ENCODE results near the gene EPB41L2. TPM values are rescaled to one million over a fixed set of nuclear protein-coding genes. Genes with fewer than 3 reads are reported as not detected.

EPB41L2 gene
- total RNA-seq, 1 donor from 2014 or later, result 121 TPM

DNA sequence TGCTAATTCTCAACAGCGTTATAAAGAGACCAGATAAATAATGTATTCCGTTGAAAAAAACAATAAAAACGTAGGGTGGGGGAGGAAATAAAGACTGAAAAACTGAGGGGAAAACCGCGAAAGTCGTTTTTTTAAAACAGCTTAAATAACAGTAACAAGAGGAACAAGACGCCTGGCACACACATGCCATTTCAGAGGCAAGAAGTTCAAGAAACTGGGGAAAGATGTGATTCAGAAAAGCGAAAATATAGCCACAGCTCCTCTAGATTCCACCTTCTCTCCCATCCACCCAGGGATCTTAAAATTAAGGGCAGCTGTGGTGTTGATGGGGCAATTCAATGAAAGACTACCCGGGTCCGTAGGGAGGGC, 1.3 kb downstream of the EPB41L2 start:
- no peak for DNase-seq (ENCODE audit: low spot score)

DNA sequence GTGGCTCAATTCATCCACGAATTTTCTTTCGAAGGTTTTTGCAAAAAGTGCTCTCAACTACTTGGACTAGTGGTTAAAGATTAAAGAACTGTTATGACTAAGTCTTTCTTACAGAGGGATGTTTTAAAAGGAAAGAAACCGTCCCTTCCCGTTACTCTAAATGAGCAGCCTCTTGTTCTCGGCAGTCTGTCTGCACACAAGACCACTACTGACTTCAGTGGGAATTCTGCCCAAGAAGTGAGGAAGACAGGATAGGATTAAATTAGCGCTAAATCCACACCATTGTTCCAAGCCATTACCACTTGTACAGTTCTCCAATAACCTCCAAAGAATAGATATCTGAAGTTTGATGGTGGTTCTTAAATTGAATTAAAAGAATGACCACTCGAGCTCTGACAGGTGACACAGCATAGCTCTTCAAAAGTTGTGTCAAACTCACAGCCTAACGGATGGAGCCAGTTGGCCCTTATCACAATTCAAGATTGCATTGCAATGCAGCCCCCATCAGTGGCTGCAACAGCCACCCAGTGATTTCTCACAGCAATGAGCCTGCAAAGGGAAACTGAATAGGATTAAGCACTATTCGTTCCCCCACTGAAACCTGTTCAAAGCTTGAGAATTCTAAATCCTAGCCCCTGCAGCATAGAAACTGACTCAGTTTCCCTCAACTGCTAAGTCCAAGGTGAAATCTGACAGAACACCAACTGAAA, 1.8 kb downstream of the EPB41L2 start:
- no peak for DNase-seq (ENCODE audit: low spot score)

DNA sequence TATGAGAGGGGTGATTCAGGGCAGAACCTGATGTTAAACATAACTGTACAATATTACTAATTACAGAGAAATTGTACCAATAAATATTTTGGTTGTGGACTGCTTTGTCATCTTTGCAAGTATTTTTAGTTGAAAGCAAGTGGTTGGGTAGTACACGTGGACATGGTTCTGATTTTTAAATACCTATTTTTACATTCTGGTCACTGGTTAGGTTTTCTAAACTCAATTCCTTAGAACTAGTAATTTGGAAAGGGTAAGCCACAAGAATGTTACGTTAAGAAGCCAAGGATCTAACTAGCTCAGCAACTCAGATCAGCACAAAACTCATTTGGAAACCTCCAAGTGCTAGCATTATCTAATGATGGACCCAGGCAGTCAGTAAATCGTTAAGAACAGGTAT, 2.7 kb downstream of the EPB41L2 start:
- DNase-seq (ENCODE audit: low spot score), result no peak

- DNase-seq (ENCODE audit: low spot score), result peak; percentile 20
Measured at GRCh38 chr6:131059486-131059885, 3.6 kb downstream of the EPB41L2 start.

GRCh38 chr6:131058236-131058635, 4.8 kb downstream of the EPB41L2 start:
- DNase-seq (ENCODE audit: low spot score), result no peak

GRCh38 chr6:131054392-131055250, 8.4 kb downstream of the EPB41L2 start:
- no peak for DNase-seq (ENCODE audit: low spot score)

DNA sequence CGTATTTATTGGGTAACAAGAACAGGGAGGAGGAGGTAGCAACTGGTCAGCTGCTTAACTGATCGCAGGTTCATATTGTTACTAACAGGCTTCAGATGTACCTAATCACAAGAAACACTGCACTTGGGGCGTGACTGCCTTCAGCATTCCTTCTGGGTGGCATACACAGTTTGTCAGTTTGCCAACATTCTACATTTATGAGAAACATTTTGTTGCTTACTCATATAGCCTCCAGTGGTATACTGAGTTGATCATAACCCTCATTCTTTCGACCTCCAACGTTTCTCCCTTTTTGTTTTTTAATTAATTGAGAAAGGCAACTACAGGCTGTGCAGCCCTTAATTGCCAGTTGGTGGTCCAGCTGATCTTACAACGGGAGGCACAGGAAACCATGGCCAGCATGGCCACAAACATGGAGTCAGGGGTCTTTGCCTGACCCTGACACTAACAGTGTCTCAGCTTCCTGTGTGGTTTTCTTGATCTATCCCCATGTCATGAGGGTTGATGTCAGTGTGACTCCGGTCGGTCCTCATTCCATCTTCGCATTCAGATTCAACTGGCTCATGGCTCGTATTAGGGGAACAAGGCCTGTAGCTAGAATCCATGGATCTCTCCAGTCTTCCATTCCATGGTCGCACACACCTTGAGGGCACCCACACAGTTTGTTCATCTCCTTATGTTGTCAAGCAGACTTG, 9.4 kb downstream of the EPB41L2 start:
- no peak for DNase-seq (ENCODE audit: low spot score)

DNA sequence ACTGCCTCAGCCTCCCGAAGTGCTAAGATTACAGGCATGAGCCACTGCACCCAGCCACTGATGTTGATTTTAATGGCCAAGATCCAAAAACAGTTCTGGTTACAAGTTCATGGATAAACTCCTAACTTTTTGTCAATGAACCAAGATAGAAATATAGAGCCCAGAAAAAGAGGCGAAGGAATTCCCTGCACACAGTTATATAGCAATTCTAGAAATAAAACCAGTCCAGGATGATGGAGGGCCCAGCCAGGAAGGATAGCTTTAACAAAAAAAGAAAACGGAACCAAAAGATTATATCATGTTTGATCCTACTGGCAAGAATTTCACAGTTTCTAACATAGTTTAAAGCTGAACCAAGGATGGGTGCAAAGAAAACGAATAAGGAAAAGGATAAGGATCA, 10.9 kb downstream of the EPB41L2 start:
- DNase-seq (ENCODE audit: low spot score), result no peak

DNA sequence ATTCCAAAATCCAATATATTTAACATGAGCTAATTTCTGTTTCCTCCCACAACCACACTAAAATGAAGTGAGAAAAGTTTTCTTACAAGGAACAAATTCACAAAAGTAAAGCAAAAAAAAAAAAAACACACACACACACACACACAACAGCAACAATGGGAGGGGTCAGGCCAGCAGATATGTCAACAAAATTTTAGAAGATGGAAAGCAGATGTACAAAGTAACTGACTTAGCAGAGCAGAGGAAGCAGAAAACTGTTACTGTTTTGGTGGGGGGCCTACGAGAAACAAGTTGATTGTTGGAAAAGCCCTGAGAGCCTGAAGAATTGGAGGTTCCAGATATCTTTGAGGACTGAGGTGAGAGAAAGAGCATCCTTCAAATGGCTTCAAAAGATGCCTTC, 11.7 kb downstream of the EPB41L2 start:
- DNase-seq (ENCODE audit: low spot score), result no peak

GRCh38 chr6:131049608-131050007, 13.4 kb downstream of the EPB41L2 start:
- peak; percentile 26 for DNase-seq (ENCODE audit: low spot score)

DNA sequence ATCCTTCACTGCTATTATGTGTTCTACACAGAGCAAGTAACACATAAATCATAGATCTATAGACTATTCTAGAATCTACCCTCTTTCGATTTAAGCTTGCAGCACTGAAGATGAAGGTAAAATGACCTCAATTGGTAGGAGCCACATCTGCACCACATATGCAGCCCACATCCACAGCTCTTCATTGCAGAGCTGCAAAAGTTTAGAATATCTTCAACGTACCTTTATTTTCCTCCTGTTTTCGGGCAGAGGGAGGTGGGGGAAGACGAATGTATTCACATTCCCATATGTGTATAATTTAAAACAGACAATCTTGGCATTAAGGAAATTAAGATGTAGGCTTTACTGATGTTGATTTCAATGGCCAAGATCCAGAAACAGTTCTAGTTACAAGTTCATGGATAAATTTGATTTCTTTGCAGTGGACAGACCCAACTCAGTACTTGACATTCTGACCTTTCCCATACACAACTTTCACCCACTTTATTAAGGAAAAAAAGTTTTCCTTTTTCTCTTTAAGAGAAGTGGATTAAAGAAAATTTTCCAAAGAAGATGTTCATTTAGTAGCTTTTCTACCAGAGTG, 14.0 kb downstream of the EPB41L2 start:
- no peak for DNase-seq (ENCODE audit: low spot score)

- no peak for DNase-seq (ENCODE audit: low spot score)
Measured at GRCh38 chr6:131048459-131048858, 14.6 kb downstream of the EPB41L2 start.

DNA sequence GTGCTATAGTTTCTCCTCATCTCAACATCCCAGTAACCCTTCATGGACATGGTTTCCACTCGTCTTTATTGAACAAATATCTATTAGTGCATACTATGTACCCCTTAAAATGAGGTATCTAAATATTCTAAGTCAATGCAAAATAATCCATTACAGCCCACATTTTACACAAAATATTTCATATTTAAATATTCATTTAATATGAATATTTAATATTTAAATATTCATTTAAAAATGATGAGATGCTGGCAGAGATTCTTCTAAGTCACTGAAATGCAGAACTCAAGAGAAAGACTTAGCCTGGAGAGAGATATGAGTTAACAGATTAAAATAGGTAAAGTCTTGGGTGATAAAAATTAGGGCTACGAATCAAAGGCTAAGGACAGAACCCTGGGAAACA, 17.9 kb downstream of the EPB41L2 start:
- no peak for DNase-seq (ENCODE audit: low spot score)

DNA sequence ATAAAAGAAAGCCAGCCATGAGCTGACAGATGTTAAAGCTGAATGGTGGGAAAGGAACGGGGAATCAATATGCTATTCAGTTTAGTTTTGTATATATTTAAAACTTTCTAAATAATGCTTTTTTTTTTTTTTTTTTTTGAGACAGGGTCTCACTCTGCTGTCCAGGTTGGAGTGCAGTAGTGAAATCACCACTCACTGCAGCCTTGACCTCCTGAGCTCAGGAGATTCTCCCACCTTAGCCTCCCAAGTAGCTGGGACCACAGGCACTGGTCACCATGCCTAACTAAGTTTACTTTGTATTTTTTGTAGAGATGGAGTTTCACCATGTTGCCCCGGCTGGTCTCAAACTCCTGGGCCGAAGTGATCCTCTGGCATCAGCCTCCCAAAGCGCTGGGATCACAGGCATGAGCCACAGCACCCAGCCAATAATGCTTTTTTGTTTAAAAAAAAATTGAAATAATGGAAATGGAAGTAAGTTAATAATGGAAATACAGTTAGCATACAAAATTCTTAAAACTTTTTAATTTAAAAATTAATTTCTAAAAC, 19.1 kb downstream of the EPB41L2 start:
- DNase-seq (ENCODE audit: low spot score), result no peak

DNA sequence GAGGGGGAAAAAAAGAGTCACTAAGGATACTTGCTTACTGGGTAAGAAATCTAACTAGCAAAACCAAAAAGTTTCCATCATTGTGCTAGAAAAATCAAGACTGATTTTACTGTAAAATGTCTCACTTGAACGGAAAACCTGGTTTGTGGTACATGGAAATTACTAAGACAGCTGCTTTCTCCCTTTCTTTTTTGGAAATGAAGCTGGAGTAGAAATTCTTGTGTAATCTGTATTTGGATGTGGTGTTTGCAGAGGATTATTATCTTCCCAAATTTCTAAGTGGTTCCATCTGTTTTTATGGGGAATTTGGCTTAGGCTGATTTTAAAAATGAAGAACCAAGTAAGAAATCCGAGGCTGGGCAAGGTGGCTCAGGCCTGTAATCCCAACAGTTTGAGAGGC, 20.4 kb downstream of the EPB41L2 start:
- no peak for DNase-seq (ENCODE audit: low spot score)

GRCh38 chr6:131041814-131042213, 21.2 kb downstream of the EPB41L2 start:
- no peak for DNase-seq (ENCODE audit: low spot score)

- no peak for DNase-seq (ENCODE audit: low spot score)
Measured at GRCh38 chr6:131040866-131041265, 22.2 kb downstream of the EPB41L2 start.

GRCh38 chr6:131039345-131039680, 23.7 kb downstream of the EPB41L2 start:
- no peak for DNase-seq (ENCODE audit: low spot score)

- peak; percentile 43 for DNase-seq (ENCODE audit: low spot score)
Measured at GRCh38 chr6:131038597-131039344, 24.3 kb downstream of the EPB41L2 start.

DNA sequence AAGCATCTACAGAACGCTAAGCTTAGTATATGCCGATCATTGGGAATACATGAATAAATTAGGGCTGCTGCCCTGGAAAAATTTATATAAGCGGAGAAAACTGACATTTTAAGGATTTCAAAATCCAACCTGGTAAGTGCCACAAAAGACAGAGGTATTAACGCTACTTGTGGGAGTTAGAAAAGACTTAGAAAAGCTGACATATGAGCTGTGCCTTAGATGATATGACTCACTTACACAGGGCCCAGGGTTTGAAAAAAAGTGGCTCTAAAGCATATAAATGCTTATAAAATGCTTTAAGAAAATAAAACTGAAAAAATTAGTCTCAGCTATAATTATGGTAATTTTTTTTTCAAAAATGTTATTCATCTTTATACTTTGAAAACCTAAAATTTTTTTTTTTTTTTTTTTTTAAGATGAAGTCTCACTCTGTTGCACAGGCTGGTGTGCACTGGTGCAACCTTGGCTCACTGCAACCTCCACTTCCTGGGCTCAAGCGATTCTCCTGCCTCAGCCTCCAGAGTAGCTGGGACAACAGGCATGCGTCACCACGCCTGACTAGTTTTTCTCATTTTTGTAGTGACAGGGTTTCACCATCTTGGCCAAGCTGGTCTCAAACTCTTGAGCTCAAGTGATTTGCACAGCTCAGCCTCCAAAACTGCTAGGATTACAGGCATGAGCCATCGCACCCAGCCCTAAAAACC, 25.7 kb downstream of the EPB41L2 start:
- DNase-seq (ENCODE audit: low spot score), result no peak

GRCh38 chr6:131036601-131037000, 26.4 kb downstream of the EPB41L2 start:
- no peak for DNase-seq (ENCODE audit: low spot score)
